D721Med (cell line): ENCODE data around the gene ZNF76.

Experiments used
- DNase-seq: peaks from one replicate; pipeline ENCODE4 v3.0.0; 2011; ENCODE audit warnings: low spot score; ENCODE audit not compliant: insufficient read length
- FAIRE-seq: peaks from 2 replicates; lab custom pipeline; 2011; peaks lifted over from hg19 to GRCh38; lab: Jason Lieb, UNC
- CTCF ChIP-seq: IDR thresholded peaks from 2 replicates; pipeline ENCODE4 v1.5.1; 2012; ENCODE audit warnings: mild to moderate bottlenecking, control low read depth; ENCODE audit not compliant: insufficient read depth; ENCODE audit errors: missing control alignments

ZNF76 gene

GRCh38 chr6:35216851-35217811, 42.4 kb upstream of the ZNF76 start:
- DNase-seq = no peak
- TF ChIP-seq CTCF = no peak
- FAIRE-seq = no peak

GRCh38 chr6:35218021-35218420, 41.5 kb upstream of the ZNF76 start:
- no peak for TF ChIP-seq CTCF
- DNase-seq = no peak
- FAIRE-seq = no peak

GRCh38 chr6:35218456-35218855, 41.1 kb upstream of the ZNF76 start:
- FAIRE-seq (no peak), DNase-seq (no peak)
- no peak for TF ChIP-seq CTCF

- DNase-seq (no peak), FAIRE-seq (no peak)
- no peak for TF ChIP-seq CTCF
These were observed 39.7 kb upstream of the ZNF76 start for GRCh38 chr6:35219683-35220326.

- DNase-seq (no peak), FAIRE-seq (no peak)
- TF ChIP-seq CTCF = no peak
These were observed 38.8 kb upstream of the ZNF76 start for GRCh38 chr6:35220711-35221110.

GRCh38 chr6:35223396-35223795, 36.1 kb upstream of the ZNF76 start:
- FAIRE-seq (no peak), DNase-seq (no peak)
- no peak for TF ChIP-seq CTCF
